Thyroid gland (tissue), 4 donors: Measurements from ENCODE around the gene ID3. TPM values are rescaled to one million over a fixed set of nuclear protein-coding genes. Genes with fewer than 3 reads are reported as not detected.

Experiments used
- DNase-seq, 2 donors: peaks; one replicate each; pipeline ENCODE4 v3.0.0-alpha.2; 2019
- H3K27ac ChIP-seq, 3 donors: fragments of 200-600 bp; sonication (generic); 1 replicate in 2 of 3; 2 replicates in 1 of 3; pipeline ENCODE4 v1.5.1; 2016 to 2019; ENCODE audit warnings: mild to moderate bottlenecking in 1 of 3, moderate library complexity in 1 of 3
- H3K27me3 ChIP-seq: fragments of 200-600 bp; sonication (generic); one replicate; pipeline ENCODE4 v1.5.1; 2019
- H3K36me3 ChIP-seq, 2 donors: fragments of 200-600 bp; sonication (generic); one replicate each; pipeline ENCODE4 v1.5.1; 2016 to 2019
- H3K4me1 ChIP-seq, 2 donors: fragments of 200-600 bp; sonication (generic); one replicate each; pipeline ENCODE4 v1.5.1; 2017 to 2019
- H3K4me3 ChIP-seq, 3 donors: fragments of 200-600 bp; sonication (generic); replicated peaks in 1 of 3; 1 replicate in 2 of 3; 2 replicates in 1 of 3; pipeline ENCODE4 v1.5.1; 2016; ENCODE audit warnings: mild to moderate bottlenecking in 1 of 3
- H3K9me3 ChIP-seq: fragments of 200-600 bp; sonication (generic); one replicate; pipeline ENCODE4 v1.5.1; 2017
- POLR2A ChIP-seq, 2 donors: fragments of 450-650 bp; IDR thresholded peaks; one replicate each; pipeline ENCODE4 v1.6.1; 2017; ENCODE audit warnings: antibody characterized with exemption in 2 of 2, mild to moderate bottlenecking in 2 of 2, moderate library complexity in 1 of 2
- WGBS, 2 donors: methylation state at CpG; one replicate each; pipeline ENCODE4 v1.1.5; 2017; 5-methylcytosine and 5-hydroxymethylcytosine counted together
- intact Hi-C: fragments of 100-400 bp; cut with DNase I; formaldehyde crosslinking; loops from one replicate; pipeline ENCODE4 v1.15.1; 2023
- total RNA-seq, 4 donors: library from RNA; depleted of rRNA; stranded (reverse); fragments of >200 nt; gene quantifications; one replicate each; pipeline ENCODE4 v1.2.3, GENCODE V29; 2016
- TF ChIP-seq, protein P1 (sequence below), 6 experiments: fragments of 200-600 bp in 3 of 6; fragments of 450-650 bp in 3 of 6; sonication (generic) in 3 of 6; IDR thresholded peaks; one replicate each; pipeline ENCODE4 v1.5.1; 2016 to 2019; ENCODE audit warnings: antibody characterized with exemption in 6 of 6, mild to moderate bottlenecking in 2 of 6, inconsistent platforms in 1 of 6, moderate library complexity in 1 of 6

The ID3 gene
- total RNA-seq, 4 donors from 2014 or later: 279 to 388 (median 343) TPM

DNA sequence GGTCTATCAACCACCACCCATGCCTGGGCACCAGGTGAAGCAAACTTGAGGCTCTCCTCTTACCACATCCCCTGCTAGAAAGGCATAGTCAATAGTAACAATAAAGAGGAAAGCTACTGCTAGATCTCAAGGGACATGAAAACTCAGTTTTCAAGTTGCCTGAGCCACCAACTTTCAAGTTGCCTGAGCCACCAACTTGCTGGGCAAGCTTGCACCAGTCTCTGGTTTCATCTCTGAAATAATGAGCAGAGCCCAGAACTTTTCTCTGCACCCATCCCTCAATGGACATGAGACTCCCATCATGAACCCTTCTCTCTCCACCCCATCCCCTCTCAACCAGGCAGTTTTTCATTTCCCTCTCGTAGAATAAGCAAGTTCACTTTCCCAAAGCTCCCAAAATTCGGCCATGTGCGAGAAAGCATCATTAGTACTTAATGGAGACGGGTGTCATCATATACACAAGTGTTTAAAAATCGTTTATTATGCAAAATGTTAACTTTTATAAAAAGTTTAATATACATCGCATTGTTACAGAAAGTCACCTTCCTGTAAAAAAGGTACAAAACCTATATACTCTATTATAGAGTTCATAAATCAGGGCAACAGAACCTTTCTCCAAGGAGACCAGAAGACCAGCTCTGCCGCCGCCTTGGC, 1.7 kb downstream of the ID3 start:
- no peaks in the 10 kb centered on the region for H3K27me3 ChIP-seq
- intact Hi-C loops: no loop called here
- H3K27ac ChIP-seq: peak overlapping the region; percentile 96 to 99 (median 98)
- DNase-seq: no peak
- WGBS, 2 donors: 12 to 22% methylated on average over 8 of the region's 8 CpGs
- no peaks in the 10 kb centered on the region for H3K9me3 ChIP-seq
- H3K4me3 ChIP-seq: peak overlapping the region; percentile 69 to 87 (median 73)
- peaks cover 51 to 59% of the 10 kb centered on the region in 2 donors for H3K4me1 ChIP-seq
- peaks cover 12 to 23% of the 10 kb centered on the region in 2 donors for H3K36me3 ChIP-seq
- TF ChIP-seq, protein P1, sequence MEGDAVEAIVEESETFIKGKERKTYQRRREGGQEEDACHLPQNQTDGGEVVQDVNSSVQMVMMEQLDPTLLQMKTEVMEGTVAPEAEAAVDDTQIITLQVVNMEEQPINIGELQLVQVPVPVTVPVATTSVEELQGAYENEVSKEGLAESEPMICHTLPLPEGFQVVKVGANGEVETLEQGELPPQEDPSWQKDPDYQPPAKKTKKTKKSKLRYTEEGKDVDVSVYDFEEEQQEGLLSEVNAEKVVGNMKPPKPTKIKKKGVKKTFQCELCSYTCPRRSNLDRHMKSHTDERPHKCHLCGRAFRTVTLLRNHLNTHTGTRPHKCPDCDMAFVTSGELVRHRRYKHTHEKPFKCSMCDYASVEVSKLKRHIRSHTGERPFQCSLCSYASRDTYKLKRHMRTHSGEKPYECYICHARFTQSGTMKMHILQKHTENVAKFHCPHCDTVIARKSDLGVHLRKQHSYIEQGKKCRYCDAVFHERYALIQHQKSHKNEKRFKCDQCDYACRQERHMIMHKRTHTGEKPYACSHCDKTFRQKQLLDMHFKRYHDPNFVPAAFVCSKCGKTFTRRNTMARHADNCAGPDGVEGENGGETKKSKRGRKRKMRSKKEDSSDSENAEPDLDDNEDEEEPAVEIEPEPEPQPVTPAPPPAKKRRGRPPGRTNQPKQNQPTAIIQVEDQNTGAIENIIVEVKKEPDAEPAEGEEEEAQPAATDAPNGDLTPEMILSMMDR (IDR thresholded peaks at IDR 0.05): no peak
- TF ChIP-seq POLR2A (IDR thresholded peaks at IDR 0.05): no peak

DNA sequence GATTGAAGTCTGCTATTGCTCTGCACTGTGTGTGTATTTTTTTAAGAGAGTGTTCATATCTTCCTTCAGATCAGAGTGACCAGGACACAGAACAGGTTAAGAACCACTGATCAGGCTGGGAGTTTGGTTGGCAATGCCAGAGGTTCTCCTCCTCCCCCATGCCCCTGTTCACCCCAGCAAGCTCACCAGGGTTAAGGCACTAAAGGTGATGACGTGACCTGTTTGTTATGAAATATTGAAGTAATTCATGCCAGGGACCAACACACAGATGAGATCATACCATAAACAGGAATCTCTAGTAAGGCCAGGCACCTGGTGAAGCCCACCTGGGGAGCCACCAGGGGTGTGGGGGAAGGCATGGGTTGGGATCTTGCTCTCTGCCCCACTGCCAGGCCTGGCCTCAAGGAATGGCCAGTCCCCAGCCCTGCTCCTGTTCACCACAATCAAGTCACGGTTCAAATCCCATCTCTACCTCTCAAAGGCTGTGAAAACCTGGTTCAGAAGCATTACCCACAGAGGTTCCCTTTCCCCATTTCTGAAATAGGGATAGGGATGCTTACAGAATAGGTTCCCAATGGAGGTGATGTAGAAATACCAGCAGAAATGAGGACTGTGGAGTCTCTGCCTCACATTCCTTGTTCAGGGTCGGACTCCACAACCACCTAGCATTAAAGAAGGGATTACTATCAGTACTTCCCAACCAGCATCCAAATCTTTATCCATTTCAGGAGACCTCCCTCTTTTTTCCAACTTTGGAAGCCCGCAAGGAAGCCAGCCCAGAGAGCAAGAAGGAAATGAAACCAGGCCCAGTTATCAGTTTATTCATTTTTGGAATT, 2.4 kb downstream of the ID3 start:
- WGBS, 2 donors: 45 to 77% methylated on average over 3 to 4 of the region's 4 CpGs
- peak overlapping the region; percentile 69 to 87 (median 73) for H3K4me3 ChIP-seq
- H3K27ac ChIP-seq: peak overlapping the region; percentile 96 to 99 (median 98)
- peak in 1 of 2 donors; percentile 49 for DNase-seq
- no peaks in the 10 kb centered on the region for H3K27me3 ChIP-seq
- H3K9me3 ChIP-seq: no peaks in the 10 kb centered on the region
- intact Hi-C loops: no loop called here
- TF ChIP-seq POLR2A (IDR thresholded peaks at IDR 0.05): no peak
- TF ChIP-seq, protein P1 (IDR thresholded peaks at IDR 0.05): no peak
- peaks cover 12 to 23% of the 10 kb centered on the region in 2 donors for H3K36me3 ChIP-seq
- H3K4me1 ChIP-seq: peaks cover 50 to 57% of the 10 kb centered on the region in 2 donors

DNA sequence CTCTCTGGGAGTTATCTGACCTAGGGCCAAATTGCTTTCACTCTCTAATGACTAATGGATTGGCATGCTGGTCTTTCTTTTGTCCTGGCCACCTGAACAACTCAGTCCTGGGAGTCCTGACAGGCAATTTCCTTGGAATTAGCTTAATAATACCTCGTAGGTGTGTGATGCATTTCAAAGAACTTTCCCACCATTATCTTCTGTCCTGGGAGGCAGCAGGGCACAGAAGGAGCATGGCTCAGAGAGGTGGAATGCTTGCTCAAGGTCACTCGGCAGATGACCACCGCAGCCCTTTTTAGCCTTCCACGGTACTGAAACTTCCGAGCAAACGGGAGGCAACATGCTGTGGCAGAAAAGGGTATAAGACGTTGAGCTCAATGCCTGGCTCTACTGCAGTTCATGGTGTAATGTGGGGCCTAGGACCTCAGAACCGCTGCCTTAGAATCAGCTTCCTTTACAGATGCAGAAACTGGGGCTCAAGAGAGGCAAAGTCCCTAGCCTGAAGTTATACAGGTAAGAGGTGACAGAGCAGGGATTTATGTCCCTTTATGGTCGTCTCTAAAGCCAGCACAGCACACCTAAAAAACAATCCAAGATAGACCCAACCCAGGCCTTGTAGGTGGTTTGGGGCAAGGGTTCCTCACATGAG, 3.2 kb downstream of the ID3 start:
- Histone ChIP-seq H3K36me3 (peaks cover 12 to 23% of the 10 kb centered on the region in 2 donors), H3K9me3 (no peaks in the 10 kb centered on the region), H3K27ac (peak overlapping the region; percentile 96 to 99 (median 98)), H3K27me3 (no peaks in the 10 kb centered on the region), H3K4me1 (peaks cover 45 to 51% of the 10 kb centered on the region in 2 donors), H3K4me3 (peak overlapping the region in 2 of 3 donors; percentile 69 to 73)
- 49 to 60% methylated on average over 8 to 9 of the region's 9 CpGs for WGBS, 2 donors
- TF ChIP-seq, protein P1 (IDR thresholded peaks at IDR 0.05): no peak
- no peak for TF ChIP-seq POLR2A (IDR thresholded peaks at IDR 0.05)
- intact Hi-C loops: no loop called here
- DNase-seq: peak in 1 of 2 donors; percentile 43

DNA sequence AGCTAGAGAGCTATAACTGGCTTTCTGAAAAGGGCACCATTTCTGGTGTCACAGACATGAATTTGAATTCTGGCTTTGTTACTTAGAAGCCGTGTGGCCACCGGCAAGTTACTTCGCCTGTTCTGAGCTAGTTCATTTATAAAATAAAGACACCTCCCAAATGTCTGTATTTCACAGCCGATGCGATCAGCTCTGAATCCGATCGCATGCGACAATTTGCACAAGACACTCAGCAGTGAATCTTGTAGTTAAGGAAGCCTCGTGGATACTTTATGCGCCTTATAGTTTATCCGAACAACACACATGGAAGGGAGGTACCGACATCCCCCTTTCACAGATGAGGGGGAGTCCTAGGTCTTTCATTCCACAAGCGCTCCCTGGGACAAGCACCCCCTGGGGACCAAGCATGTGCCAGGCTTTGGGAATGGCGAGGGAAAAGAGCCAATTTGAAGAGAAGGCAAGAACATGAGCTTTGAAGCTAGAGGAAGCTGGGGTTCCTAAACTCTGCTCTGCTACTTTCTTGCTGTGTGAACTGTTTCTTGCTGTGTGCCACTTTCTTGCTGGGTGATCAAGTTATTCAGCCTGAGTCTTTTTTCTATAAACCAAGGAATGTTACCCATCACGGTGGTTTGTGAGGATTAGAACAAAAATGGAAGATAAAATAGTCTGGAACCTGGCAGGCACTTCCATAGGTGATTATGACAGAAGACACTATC, 3.9 kb downstream of the ID3 start:
- no peaks in the 10 kb centered on the region for H3K27me3 ChIP-seq
- 24 to 37% methylated on average over 15 of the region's 15 CpGs for WGBS, 2 donors
- peak in 1 of 2 donors; percentile 47 for DNase-seq
- H3K36me3 ChIP-seq: peaks cover 12 to 23% of the 10 kb centered on the region in 2 donors
- H3K9me3 ChIP-seq: no peaks in the 10 kb centered on the region
- peaks cover 45 to 48% of the 10 kb centered on the region in 2 donors for H3K4me1 ChIP-seq
- peak overlapping the region in 1 of 3 donors; percentile 41 for H3K4me3 ChIP-seq
- H3K27ac ChIP-seq: peak overlapping the region; percentile 96 to 99 (median 98)
- intact Hi-C loops: no loop called here
- TF ChIP-seq, protein P1 (IDR thresholded peaks at IDR 0.05): no peak
- no peak for TF ChIP-seq POLR2A (IDR thresholded peaks at IDR 0.05)
